ENCODE data around the gene ARHGAP21.

DNA sequence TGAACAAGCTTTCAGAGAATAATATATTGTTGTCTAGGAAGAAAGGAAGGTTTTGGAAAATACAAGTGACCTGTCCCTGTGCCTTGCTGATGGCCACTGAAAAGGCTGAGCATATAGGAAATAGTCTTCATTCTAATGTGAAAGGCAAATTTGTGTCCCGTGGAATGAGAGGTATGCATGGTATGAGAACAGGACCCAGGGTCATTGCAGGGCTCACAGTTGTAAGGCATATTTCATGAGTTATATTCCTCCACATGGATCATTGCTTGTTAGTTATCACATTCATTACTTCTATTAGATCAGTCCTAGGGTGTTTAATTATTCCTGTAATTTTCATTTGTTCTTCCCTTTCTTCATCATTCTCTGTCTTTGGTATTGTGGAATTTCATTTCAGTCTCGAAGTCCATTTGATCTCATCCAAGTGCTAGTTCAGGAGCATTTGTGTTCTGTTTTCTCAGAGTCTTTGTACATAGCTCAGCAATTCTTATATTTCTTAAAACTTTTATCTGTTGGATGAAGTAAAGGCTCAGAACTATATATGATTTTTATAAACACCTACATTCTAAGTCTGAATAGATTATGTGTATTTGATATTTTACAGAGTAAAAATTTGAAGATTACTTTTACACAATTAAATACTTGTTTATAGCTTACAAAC lies 39.4 kb upstream of the ARHGAP21 start:
- TF ChIP-seq, protein P1, sequence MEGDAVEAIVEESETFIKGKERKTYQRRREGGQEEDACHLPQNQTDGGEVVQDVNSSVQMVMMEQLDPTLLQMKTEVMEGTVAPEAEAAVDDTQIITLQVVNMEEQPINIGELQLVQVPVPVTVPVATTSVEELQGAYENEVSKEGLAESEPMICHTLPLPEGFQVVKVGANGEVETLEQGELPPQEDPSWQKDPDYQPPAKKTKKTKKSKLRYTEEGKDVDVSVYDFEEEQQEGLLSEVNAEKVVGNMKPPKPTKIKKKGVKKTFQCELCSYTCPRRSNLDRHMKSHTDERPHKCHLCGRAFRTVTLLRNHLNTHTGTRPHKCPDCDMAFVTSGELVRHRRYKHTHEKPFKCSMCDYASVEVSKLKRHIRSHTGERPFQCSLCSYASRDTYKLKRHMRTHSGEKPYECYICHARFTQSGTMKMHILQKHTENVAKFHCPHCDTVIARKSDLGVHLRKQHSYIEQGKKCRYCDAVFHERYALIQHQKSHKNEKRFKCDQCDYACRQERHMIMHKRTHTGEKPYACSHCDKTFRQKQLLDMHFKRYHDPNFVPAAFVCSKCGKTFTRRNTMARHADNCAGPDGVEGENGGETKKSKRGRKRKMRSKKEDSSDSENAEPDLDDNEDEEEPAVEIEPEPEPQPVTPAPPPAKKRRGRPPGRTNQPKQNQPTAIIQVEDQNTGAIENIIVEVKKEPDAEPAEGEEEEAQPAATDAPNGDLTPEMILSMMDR (IDR thresholded peaks at IDR 0.05): no peak
- no peak for TF ChIP-seq POLR2A (IDR thresholded peaks at IDR 0.05)

Data from testis (tissue), 2 donors.